Measurements from ENCODE around the gene PHACTR3.

PHACTR3 gene

GRCh38 chr20:59629141-59630045 is 25.1 kb downstream of the PHACTR3 start:
- peaks cover 2% of the 10 kb centered on the region for H3K9me3 ChIP-seq (ENCODE audit: control insufficient read depth, low read depth, low read length)
- H3K9ac ChIP-seq (ENCODE audit: low read length): no peak overlapping the region
- no peaks in the 10 kb centered on the region for H3K4me1 ChIP-seq (ENCODE audit: control insufficient read depth, low read depth, low read length)
- no peak overlapping the region for H3K27ac ChIP-seq (ENCODE audit: low read length)
- H3K36me3 ChIP-seq (ENCODE audit: control insufficient read depth, low read depth, low read length): no peaks in the 10 kb centered on the region
- no peaks in the 10 kb centered on the region for H3K27me3 ChIP-seq (ENCODE audit: control insufficient read depth, insufficient read depth, low read length)
- H3K4me3 ChIP-seq (ENCODE audit: low read length): no peak overlapping the region

GRCh38 chr20:59630526-59630925 is 26.2 kb downstream of the PHACTR3 start:
- Histone ChIP-seq H3K9me3 (ENCODE audit: control insufficient read depth, low read depth, low read length) (peaks cover 2% of the 10 kb centered on the region), H3K4me1 (ENCODE audit: control insufficient read depth, low read depth, low read length) (no peaks in the 10 kb centered on the region), H3K27me3 (ENCODE audit: control insufficient read depth, insufficient read depth, low read length) (no peaks in the 10 kb centered on the region), H3K27ac (ENCODE audit: low read length) (no peak overlapping the region), H3K4me3 (ENCODE audit: low read length) (no peak overlapping the region), H3K36me3 (ENCODE audit: control insufficient read depth, low read depth, low read length) (no peaks in the 10 kb centered on the region), H3K9ac (ENCODE audit: low read length) (no peak overlapping the region)

- H3K9ac ChIP-seq (ENCODE audit: low read length): no peak overlapping the region
- peaks cover 2% of the 10 kb centered on the region for H3K9me3 ChIP-seq (ENCODE audit: control insufficient read depth, low read depth, low read length)
These were observed 27.6 kb downstream of the PHACTR3 start for GRCh38 chr20:59631751-59632540.

GRCh38 chr20:59632541-59633113 is 28.3 kb downstream of the PHACTR3 start:
- H3K9ac ChIP-seq (ENCODE audit: low read length): no peak overlapping the region
- peaks cover 2% of the 10 kb centered on the region for H3K9me3 ChIP-seq (ENCODE audit: control insufficient read depth, low read depth, low read length)
- H3K4me1 ChIP-seq (ENCODE audit: control insufficient read depth, low read depth, low read length): no peaks in the 10 kb centered on the region
- no peak overlapping the region for H3K4me3 ChIP-seq (ENCODE audit: low read length)
- no peak overlapping the region for H3K27ac ChIP-seq (ENCODE audit: low read length)
- no peaks in the 10 kb centered on the region for H3K36me3 ChIP-seq (ENCODE audit: control insufficient read depth, low read depth, low read length)
- no peaks in the 10 kb centered on the region for H3K27me3 ChIP-seq (ENCODE audit: control insufficient read depth, insufficient read depth, low read length)

More at GRCh38 chr20:59631751-59632540, 27.6 kb downstream of the PHACTR3 start:
- Histone ChIP-seq H3K27me3 (ENCODE audit: control insufficient read depth, insufficient read depth, low read length) (no peaks in the 10 kb centered on the region), H3K36me3 (ENCODE audit: control insufficient read depth, low read depth, low read length) (no peaks in the 10 kb centered on the region), H3K4me3 (ENCODE audit: low read length) (no peak overlapping the region), H3K4me1 (ENCODE audit: control insufficient read depth, low read depth, low read length) (no peaks in the 10 kb centered on the region), H3K27ac (ENCODE audit: low read length) (no peak overlapping the region)

- no peak overlapping the region for H3K4me3 ChIP-seq (ENCODE audit: low read length)
- H3K36me3 ChIP-seq (ENCODE audit: control insufficient read depth, low read depth, low read length): no peaks in the 10 kb centered on the region
- no peak overlapping the region for H3K9ac ChIP-seq (ENCODE audit: low read length)
- no peak overlapping the region for H3K27ac ChIP-seq (ENCODE audit: low read length)
- H3K4me1 ChIP-seq (ENCODE audit: control insufficient read depth, low read depth, low read length): no peaks in the 10 kb centered on the region
- no peaks in the 10 kb centered on the region for H3K27me3 ChIP-seq (ENCODE audit: control insufficient read depth, insufficient read depth, low read length)
- peaks cover 2% of the 10 kb centered on the region for H3K9me3 ChIP-seq (ENCODE audit: control insufficient read depth, low read depth, low read length)
These were observed 29.4 kb downstream of the PHACTR3 start for GRCh38 chr20:59633656-59634251.

- Histone ChIP-seq H3K27ac (ENCODE audit: low read length) (no peak overlapping the region), H3K4me3 (ENCODE audit: low read length) (no peak overlapping the region), H3K27me3 (ENCODE audit: control insufficient read depth, insufficient read depth, low read length) (no peaks in the 10 kb centered on the region), H3K36me3 (ENCODE audit: control insufficient read depth, low read depth, low read length) (no peaks in the 10 kb centered on the region), H3K9me3 (ENCODE audit: control insufficient read depth, low read depth, low read length) (peaks cover 2% of the 10 kb centered on the region), H3K4me1 (ENCODE audit: control insufficient read depth, low read depth, low read length) (no peaks in the 10 kb centered on the region), H3K9ac (ENCODE audit: low read length) (no peak overlapping the region)
These were observed 30.2 kb downstream of the PHACTR3 start for GRCh38 chr20:59634435-59635005.

GRCh38 chr20:59636766-59637370 is 32.5 kb downstream of the PHACTR3 start:
- Histone ChIP-seq H3K27ac (ENCODE audit: low read length) (no peak overlapping the region), H3K36me3 (ENCODE audit: control insufficient read depth, low read depth, low read length) (no peaks in the 10 kb centered on the region), H3K9me3 (ENCODE audit: control insufficient read depth, low read depth, low read length) (no peaks in the 10 kb centered on the region), H3K4me1 (ENCODE audit: control insufficient read depth, low read depth, low read length) (no peaks in the 10 kb centered on the region), H3K9ac (ENCODE audit: low read length) (no peak overlapping the region), H3K27me3 (ENCODE audit: control insufficient read depth, insufficient read depth, low read length) (no peaks in the 10 kb centered on the region), H3K4me3 (ENCODE audit: low read length) (no peak overlapping the region)

- Histone ChIP-seq H3K9me3 (ENCODE audit: control insufficient read depth, low read depth, low read length) (no peaks in the 10 kb centered on the region), H3K36me3 (ENCODE audit: control insufficient read depth, low read depth, low read length) (no peaks in the 10 kb centered on the region), H3K27me3 (ENCODE audit: control insufficient read depth, insufficient read depth, low read length) (no peaks in the 10 kb centered on the region), H3K4me3 (ENCODE audit: low read length) (no peak overlapping the region), H3K4me1 (ENCODE audit: control insufficient read depth, low read depth, low read length) (no peaks in the 10 kb centered on the region), H3K9ac (ENCODE audit: low read length) (no peak overlapping the region), H3K27ac (ENCODE audit: low read length) (no peak overlapping the region)
These were observed 35.9 kb downstream of the PHACTR3 start for GRCh38 chr20:59640267-59640666.

GRCh38 chr20:59643615-59644061 is 39.3 kb downstream of the PHACTR3 start:
- H3K4me1 ChIP-seq (ENCODE audit: control insufficient read depth, low read depth, low read length): no peaks in the 10 kb centered on the region
- no peaks in the 10 kb centered on the region for H3K36me3 ChIP-seq (ENCODE audit: control insufficient read depth, low read depth, low read length)
- H3K4me3 ChIP-seq (ENCODE audit: low read length): no peak overlapping the region
- no peaks in the 10 kb centered on the region for H3K27me3 ChIP-seq (ENCODE audit: control insufficient read depth, insufficient read depth, low read length)
- H3K27ac ChIP-seq (ENCODE audit: low read length): no peak overlapping the region
- H3K9me3 ChIP-seq (ENCODE audit: control insufficient read depth, low read depth, low read length): peaks cover 3% of the 10 kb centered on the region
- H3K9ac ChIP-seq (ENCODE audit: low read length): no peak overlapping the region

- no peaks in the 10 kb centered on the region for H3K36me3 ChIP-seq (ENCODE audit: control insufficient read depth, low read depth, low read length)
- H3K4me1 ChIP-seq (ENCODE audit: control insufficient read depth, low read depth, low read length): no peaks in the 10 kb centered on the region
- no peak overlapping the region for H3K4me3 ChIP-seq (ENCODE audit: low read length)
- H3K9me3 ChIP-seq (ENCODE audit: control insufficient read depth, low read depth, low read length): peaks cover 3% of the 10 kb centered on the region
- H3K9ac ChIP-seq (ENCODE audit: low read length): no peak overlapping the region
- H3K27me3 ChIP-seq (ENCODE audit: control insufficient read depth, insufficient read depth, low read length): no peaks in the 10 kb centered on the region
- no peak overlapping the region for H3K27ac ChIP-seq (ENCODE audit: low read length)
These were observed 40.1 kb downstream of the PHACTR3 start for GRCh38 chr20:59644371-59644939.
